Endodermal cell (in vitro differentiated cells): ENCODE measurements around the gene SMYD3. TPM values are rescaled to one million over a fixed set of nuclear protein-coding genes. Genes with fewer than 3 reads are reported as not detected.

Experiments used
- DNase-seq: peaks from one replicate; pipeline ENCODE4 v3.0.0-alpha.2; 2017
- H3K27ac ChIP-seq: 2 replicates; pipeline ENCODE4 v1.5.1; 2013; ENCODE audit warnings: mild to moderate bottlenecking, low read depth, low read length, moderate library complexity
- H3K27me3 ChIP-seq: 2 replicates; pipeline ENCODE4 v1.6.1; 2013; ENCODE audit warnings: mild to moderate bottlenecking, low read length, moderate library complexity; ENCODE audit not compliant: insufficient read depth, control insufficient read depth, poor library complexity, severe bottlenecking
- H3K36me3 ChIP-seq: 2 replicates; pipeline ENCODE4 v1.7.0; 2013; ENCODE audit warnings: mild to moderate bottlenecking, low read length, moderate library complexity; ENCODE audit not compliant: control insufficient read depth, insufficient read depth
- H3K4me1 ChIP-seq: one replicate; pipeline ENCODE4 v1.7.0; 2013; ENCODE audit warnings: low read length; ENCODE audit not compliant: control insufficient read depth, insufficient read depth
- H3K4me3 ChIP-seq: 2 replicates; pipeline ENCODE4 v1.5.1; 2013; ENCODE audit warnings: mild to moderate bottlenecking, low read length, moderate library complexity
- H3K9ac ChIP-seq: 2 replicates; pipeline ENCODE4 v1.6.1; 2013; ENCODE audit warnings: mild to moderate bottlenecking, low read length, moderate library complexity; ENCODE audit not compliant: poor library complexity, severe bottlenecking; ENCODE audit errors: extremely low read depth
- H3K9me3 ChIP-seq: 2 replicates; pipeline ENCODE4 v1.6.1; 2013; ENCODE audit warnings: mild to moderate bottlenecking, low read length, moderate library complexity; ENCODE audit not compliant: control insufficient read depth
- H3K27ac Mint-ChIP-seq: 2 replicates; pipeline ENCODE4 v1.8.0; 2020; ENCODE audit warnings: mixed read lengths
- H3K27me3 Mint-ChIP-seq: 2 replicates; pipeline ENCODE4 v1.8.0; 2021; ENCODE audit warnings: mild to moderate bottlenecking, mixed read lengths; ENCODE audit not compliant: insufficient read depth
- H3K36me3 Mint-ChIP-seq: 2 replicates; pipeline ENCODE4 v1.8.0; 2020; ENCODE audit warnings: low read depth, mixed read lengths
- H3K4me1 Mint-ChIP-seq: 2 replicates; pipeline ENCODE4 v1.8.0; 2020; ENCODE audit warnings: mixed read lengths
- H3K4me3 Mint-ChIP-seq: 2 replicates; pipeline ENCODE4 v1.8.0; 2020; ENCODE audit warnings: mild to moderate bottlenecking, moderate library complexity, mixed read lengths
- H3K9me3 Mint-ChIP-seq: 2 replicates; pipeline ENCODE4 v1.8.0; 2020; ENCODE audit warnings: mild to moderate bottlenecking, mixed read lengths
- CTCF ChIP-seq: fragments of 200-600 bp; sonication (generic); conservative IDR thresholded peaks from 2 replicates; pipeline ENCODE4 v1.5.0; 2021; ENCODE audit warnings: antibody characterized with exemption, mild to moderate bottlenecking
- WGBS, 2 experiments: methylation state at CpG; one replicate each; pipeline versions ENCODE4 v1.1.5 to v1.1.7; 2013; ENCODE audit warnings: missing lambda C conversion rate in 2 of 2, mixed read lengths in 1 of 2; ENCODE audit not compliant: insufficient coverage in 1 of 2, insufficient read length in 1 of 2; 5-methylcytosine and 5-hydroxymethylcytosine counted together
- total RNA-seq, 2 donors: library from RNA; stranded (reverse); fragmentation: NEBNext Ultra II Directional in 1 of 2; extraction: Animal tissue kit (Norgen Biotek cat#: 25700) in 1 of 2; gene quantifications; 2 replicates in 1 of 2; 3 replicates in 1 of 2; pipeline ENCODE4 v1.2.1, GENCODE V29; 2021

The SMYD3 gene
- total RNA-seq, 2 donors from 2014 or later: 32.3 to 45.8 TPM

GRCh38 chr1:246093230-246093629 is 413.8 kb downstream of the SMYD3 start:
- Mint-ChIP-seq H3K27me3 (no peaks in the 10 kb centered on the region), H3K36me3 (no peaks in the 10 kb centered on the region), H3K27ac (no peak overlapping the region), H3K9me3 (no peaks in the 10 kb centered on the region), H3K4me3 (no peak overlapping the region), H3K4me1 (no peaks in the 10 kb centered on the region)
- Histone ChIP-seq H3K36me3 (no peaks in the 10 kb centered on the region), H3K4me3 (no peak overlapping the region), H3K27me3 (no peaks in the 10 kb centered on the region), H3K9me3 (no peaks in the 10 kb centered on the region), H3K4me1 (no peaks in the 10 kb centered on the region), H3K27ac (no peak overlapping the region), H3K9ac (no peak overlapping the region)
- no peak for TF ChIP-seq CTCF
- no peak for DNase-seq
- 60 to 95% methylated on average over 1 to 3 of the region's 4 CpGs for WGBS, 2 experiments

- no peaks in the 10 kb centered on the region for H3K27me3 ChIP-seq
- no peaks in the 10 kb centered on the region for H3K9me3 ChIP-seq
- no peak for DNase-seq
- no peaks in the 10 kb centered on the region for H3K4me1 ChIP-seq
- Mint-ChIP-seq H3K4me3 (no peak overlapping the region), H3K9me3 (peaks cover 2% of the 10 kb centered on the region), H3K36me3 (no peaks in the 10 kb centered on the region), H3K4me1 (no peaks in the 10 kb centered on the region), H3K27me3 (no peaks in the 10 kb centered on the region), H3K27ac (no peak overlapping the region)
- H3K4me3 ChIP-seq: no peak overlapping the region
- no peak for TF ChIP-seq CTCF
- H3K36me3 ChIP-seq: no peaks in the 10 kb centered on the region
- no peak overlapping the region for H3K9ac ChIP-seq
- H3K27ac ChIP-seq: no peak overlapping the region
- WGBS, 2 experiments: 91 to 100% methylated on average over 2 to 4 of the region's 4 CpGs
Measured at GRCh38 chr1:246092136-246092535, 414.9 kb downstream of the SMYD3 start.

GRCh38 chr1:246091477-246091876 is 415.6 kb downstream of the SMYD3 start:
- DNase-seq: no peak
- no peak for TF ChIP-seq CTCF
- H3K9ac ChIP-seq: no peak overlapping the region
- Mint-ChIP-seq H3K9me3 (peaks cover 2% of the 10 kb centered on the region), H3K36me3 (peaks cover 3% of the 10 kb centered on the region), H3K4me3 (no peak overlapping the region), H3K27me3 (no peaks in the 10 kb centered on the region), H3K27ac (no peak overlapping the region), H3K4me1 (no peaks in the 10 kb centered on the region)
- H3K9me3 ChIP-seq: no peaks in the 10 kb centered on the region
- H3K27me3 ChIP-seq: no peaks in the 10 kb centered on the region
- H3K4me3 ChIP-seq: no peak overlapping the region
- no peak overlapping the region for H3K27ac ChIP-seq
- WGBS, 2 experiments: 95 to 100% methylated on average over 3 to 4 of the region's 4 CpGs
- H3K36me3 ChIP-seq: no peaks in the 10 kb centered on the region
- H3K4me1 ChIP-seq: no peaks in the 10 kb centered on the region
